A673 (cell line): ENCODE results near the gene STARD3.

ENCODE experiments used
- CTCF ChIP-seq: fragments of 300-800, 200-600 bp; sonication (generic); conservative IDR thresholded peaks from 2 replicates; pipeline ENCODE4 v1.5.1; 2017; ENCODE audit warnings: low read depth, mild to moderate bottlenecking, antibody characterized with exemption, low read length, moderate library complexity, mixed read lengths
- EZH2 ChIP-seq: fragments of 200-600 bp; sonication (generic); IDR thresholded peaks from 2 replicates; pipeline ENCODE4 v1.6.1; 2017; ENCODE audit warnings: borderline replicate concordance, low read depth, mild to moderate bottlenecking, mixed read lengths, antibody characterized with exemption, low read length; ENCODE audit not compliant: poor library complexity, severe bottlenecking

- TF ChIP-seq CTCF: no peak
- no peak for TF ChIP-seq EZH2
Measured at GRCh38 chr17:39641097-39641496, 4.2 kb downstream of the STARD3 start.
